Measurements from ENCODE around the gene TYSND1.

DNA sequence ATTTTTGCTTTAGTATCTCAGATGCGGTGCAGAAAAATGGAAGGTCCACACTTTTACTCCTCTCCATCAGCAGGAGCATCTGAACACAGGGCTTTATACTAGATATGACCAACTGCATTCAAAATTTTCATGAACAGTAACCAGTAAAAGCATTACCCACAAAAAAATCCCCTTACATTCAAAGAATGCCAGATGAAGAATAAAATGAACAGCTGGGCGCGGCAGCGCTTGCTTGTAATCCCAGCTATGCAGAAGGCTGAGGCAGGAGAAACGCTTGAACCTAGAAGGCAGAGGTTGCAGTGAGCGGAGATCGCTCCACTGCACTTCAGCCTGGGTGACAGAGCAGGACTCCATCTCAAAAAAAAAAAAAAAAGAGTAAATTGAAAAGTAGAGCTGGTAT lies 20.7 kb upstream of the TYSND1 start:
- TF ChIP-seq, protein P1, sequence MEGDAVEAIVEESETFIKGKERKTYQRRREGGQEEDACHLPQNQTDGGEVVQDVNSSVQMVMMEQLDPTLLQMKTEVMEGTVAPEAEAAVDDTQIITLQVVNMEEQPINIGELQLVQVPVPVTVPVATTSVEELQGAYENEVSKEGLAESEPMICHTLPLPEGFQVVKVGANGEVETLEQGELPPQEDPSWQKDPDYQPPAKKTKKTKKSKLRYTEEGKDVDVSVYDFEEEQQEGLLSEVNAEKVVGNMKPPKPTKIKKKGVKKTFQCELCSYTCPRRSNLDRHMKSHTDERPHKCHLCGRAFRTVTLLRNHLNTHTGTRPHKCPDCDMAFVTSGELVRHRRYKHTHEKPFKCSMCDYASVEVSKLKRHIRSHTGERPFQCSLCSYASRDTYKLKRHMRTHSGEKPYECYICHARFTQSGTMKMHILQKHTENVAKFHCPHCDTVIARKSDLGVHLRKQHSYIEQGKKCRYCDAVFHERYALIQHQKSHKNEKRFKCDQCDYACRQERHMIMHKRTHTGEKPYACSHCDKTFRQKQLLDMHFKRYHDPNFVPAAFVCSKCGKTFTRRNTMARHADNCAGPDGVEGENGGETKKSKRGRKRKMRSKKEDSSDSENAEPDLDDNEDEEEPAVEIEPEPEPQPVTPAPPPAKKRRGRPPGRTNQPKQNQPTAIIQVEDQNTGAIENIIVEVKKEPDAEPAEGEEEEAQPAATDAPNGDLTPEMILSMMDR (IDR thresholded peaks at IDR 0.05; ENCODE audit: insufficient read depth, low read length, poor library complexity, severe bottlenecking): no peak
- no peak for TF ChIP-seq EZH2phosphoT487 (conservative IDR thresholded peaks at IDR 0.05; ENCODE audit: low read length)

Measured in SU-DHL-6 (cell line).